Fibroblast of lung (primary cell): ENCODE data around the gene MEF2A.

Experiments used
- EZH2 ChIP-seq: IDR thresholded peaks from 2 replicates; pipeline ENCODE4 v1.5.1; 2012; ENCODE audit warnings: low read length, control low read depth, mild to moderate bottlenecking; ENCODE audit errors: missing control alignments
- TF ChIP-seq, protein P1 (sequence below), 2 donors: IDR thresholded peaks in 1 of 2; conservative IDR thresholded peaks in 1 of 2; 1 replicate in 1 of 2; 2 replicates in 1 of 2; pipeline ENCODE4 v1.5.1; 2011 to 2012; ENCODE audit warnings: low read length in 2 of 2, control low read depth in 1 of 2, inconsistent platforms in 1 of 2, low read depth in 1 of 2, mild to moderate bottlenecking in 1 of 2

DNA sequence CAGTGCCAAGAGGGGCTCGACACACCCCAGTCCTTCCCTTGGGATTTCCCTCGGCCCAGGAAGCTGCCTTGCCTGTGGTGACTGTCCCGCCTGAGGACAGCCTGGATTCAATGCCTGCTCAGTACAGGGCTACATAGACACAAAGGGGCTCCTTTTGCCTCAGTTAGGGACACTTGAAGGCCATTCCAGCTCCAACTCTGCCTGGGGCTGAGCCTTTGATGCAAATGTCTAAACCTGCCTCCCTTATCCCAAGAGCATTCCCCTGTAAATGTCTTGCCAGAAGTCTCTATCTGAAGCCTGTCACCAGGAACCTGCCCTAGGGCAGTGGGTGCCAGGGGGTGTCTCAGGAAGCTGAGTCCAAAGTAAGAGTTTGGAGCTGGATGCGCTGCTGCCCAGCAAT is 186.8 kb downstream of the MEF2A start:
- TF ChIP-seq, protein P1, sequence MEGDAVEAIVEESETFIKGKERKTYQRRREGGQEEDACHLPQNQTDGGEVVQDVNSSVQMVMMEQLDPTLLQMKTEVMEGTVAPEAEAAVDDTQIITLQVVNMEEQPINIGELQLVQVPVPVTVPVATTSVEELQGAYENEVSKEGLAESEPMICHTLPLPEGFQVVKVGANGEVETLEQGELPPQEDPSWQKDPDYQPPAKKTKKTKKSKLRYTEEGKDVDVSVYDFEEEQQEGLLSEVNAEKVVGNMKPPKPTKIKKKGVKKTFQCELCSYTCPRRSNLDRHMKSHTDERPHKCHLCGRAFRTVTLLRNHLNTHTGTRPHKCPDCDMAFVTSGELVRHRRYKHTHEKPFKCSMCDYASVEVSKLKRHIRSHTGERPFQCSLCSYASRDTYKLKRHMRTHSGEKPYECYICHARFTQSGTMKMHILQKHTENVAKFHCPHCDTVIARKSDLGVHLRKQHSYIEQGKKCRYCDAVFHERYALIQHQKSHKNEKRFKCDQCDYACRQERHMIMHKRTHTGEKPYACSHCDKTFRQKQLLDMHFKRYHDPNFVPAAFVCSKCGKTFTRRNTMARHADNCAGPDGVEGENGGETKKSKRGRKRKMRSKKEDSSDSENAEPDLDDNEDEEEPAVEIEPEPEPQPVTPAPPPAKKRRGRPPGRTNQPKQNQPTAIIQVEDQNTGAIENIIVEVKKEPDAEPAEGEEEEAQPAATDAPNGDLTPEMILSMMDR (conservative IDR thresholded peaks at IDR 0.05 in 1 of 2, IDR thresholded peaks at IDR 0.05 in 1 of 2; ENCODE audit: low read depth in 1 of 2, low read length in 2 of 2): no peak
- TF ChIP-seq EZH2: no peak
